K562 (cell line): ENCODE results near the gene TMEM41B. TPM values are rescaled to one million over a fixed set of nuclear protein-coding genes. Genes with fewer than 3 reads are reported as not detected.

Experiments
- ATAC-seq: fragments of 200-7000 bp; cut with Tn5 transposase; 3 replicates; pipeline ENCODE4 v1.9.1; 2020; ENCODE audit warnings: moderate library complexity
- BruUV-seq: library from RNA; stranded (reverse); fragments of 400-500 nt; replicated peaks from 2 replicates; lab custom pipeline; 2021; lab: Mats Ljungman, UMichigan
- CTCF ChIA-PET: fragments of 300-600 bp; formaldehyde crosslinking; extraction: SDS; loops from one replicate; lab custom pipeline; 2021; ENCODE audit warnings: low intra/inter-chr PET ratio; lab: Yijun Ruan, JAX
- POLR2A ChIA-PET: fragments of 300-600, 350-650 bp; sonication (Branson Sonifier 250); formaldehyde crosslinking; extraction: SDS; loops from one replicate; lab custom pipeline; 2021; ENCODE audit warnings: antibody characterized with exemption, inconsistent platforms; lab: Yijun Ruan, JAX
- DNase-seq, 4 experiments: peaks; one replicate each; pipeline versions ENCODE4 v3.0.0 to v3.0.0-alpha.2; 2011 to 2018; ENCODE audit warnings: low spot score in 3 of 4, mixed read lengths in 3 of 4; ENCODE audit errors: extremely low read depth in 1 of 4
- FAIRE-seq: peaks from 2 replicates; lab custom pipeline; 2011; peaks lifted over from hg19 to GRCh38; lab: Jason Lieb, UNC
- H2AFZ ChIP-seq: 2 replicates; pipeline ENCODE4 v1.6.0; 2011; ENCODE audit warnings: low read depth, low read length, control low read depth, inconsistent platforms
- H3K27ac ChIP-seq: fragments of 200-600 bp; 3 replicates; pipeline ENCODE4 v1.8.0; 2011; ENCODE audit warnings: low read depth, mild to moderate bottlenecking, control low read depth, inconsistent platforms, low read length, moderate library complexity, mixed read lengths; ENCODE audit errors: extremely low read depth
- H3K27me3 ChIP-seq, 2 experiments: fragments of 300-600 bp in 1 of 2; 2 replicates in 1 of 2; 3 replicates in 1 of 2; pipeline versions ENCODE4 v1.6.0 to v1.8.0; 2011; ENCODE audit warnings: inconsistent platforms in 2 of 2, low read length in 2 of 2, mild to moderate bottlenecking in 1 of 2, mixed read lengths in 1 of 2, moderate library complexity in 1 of 2; ENCODE audit not compliant: control insufficient read depth in 2 of 2, insufficient read depth in 2 of 2
- H3K36me3 ChIP-seq: fragments of 300-600 bp; 3 replicates; pipeline ENCODE4 v1.8.0; 2011; ENCODE audit warnings: mild to moderate bottlenecking, low read length, inconsistent platforms; ENCODE audit not compliant: control insufficient read depth, insufficient read depth
- H3K4me1 ChIP-seq, 2 experiments: fragments of 200-600 bp in 1 of 2; replicated peaks in 1 of 2; 2 replicates in 1 of 2; 3 replicates in 1 of 2; pipeline versions ENCODE4 v1.5.1 to v1.8.0; 2011; ENCODE audit warnings: inconsistent platforms in 2 of 2, low read length in 2 of 2, mild to moderate bottlenecking in 1 of 2, mixed read lengths in 1 of 2, moderate library complexity in 1 of 2; ENCODE audit not compliant: control insufficient read depth in 2 of 2, insufficient read depth in 2 of 2
- H3K4me2 ChIP-seq: 2 replicates; pipeline ENCODE4 v1.6.1; 2011; ENCODE audit warnings: low read length, control low read depth, inconsistent platforms, mixed read lengths; ENCODE audit not compliant: insufficient read depth
- H3K4me3 ChIP-seq: fragments of 200-600 bp; sonication (generic), shearing (Covaris generic); 2 replicates; pipeline ENCODE4 v1.5.1; 2016; ENCODE audit warnings: control low read depth, inconsistent platforms
- H3K79me2 ChIP-seq: fragments of 200-600 bp; 3 replicates; pipeline ENCODE4 v1.8.0; 2011; ENCODE audit warnings: low read length, inconsistent platforms; ENCODE audit not compliant: control insufficient read depth, insufficient read depth
- H3K9ac ChIP-seq, 2 experiments: 2 replicates each; pipeline versions ENCODE4 v1.6.0 to v1.6.1; 2011; ENCODE audit warnings: low read depth in 2 of 2, low read length in 2 of 2, control low read depth in 1 of 2, inconsistent platforms in 1 of 2, mild to moderate bottlenecking in 1 of 2, mixed read lengths in 1 of 2; ENCODE audit not compliant: insufficient read depth in 1 of 2
- H3K9me1 ChIP-seq: one replicate; pipeline ENCODE4 v1.6.0; 2011; ENCODE audit warnings: inconsistent platforms, mild to moderate bottlenecking, low read length, moderate library complexity; ENCODE audit not compliant: control insufficient read depth, insufficient read depth
- H3K9me3 ChIP-seq: replicated peaks from 2 replicates; pipeline ENCODE4 v1.5.1; 2011; ENCODE audit warnings: low read depth, low read length, inconsistent platforms; ENCODE audit not compliant: control insufficient read depth, insufficient read depth
- H4K20me1 ChIP-seq: replicated peaks from 2 replicates; pipeline ENCODE4 v1.6.1; 2011; ENCODE audit warnings: low read length, inconsistent platforms, mixed read lengths; ENCODE audit not compliant: control insufficient read depth, insufficient read depth
- HDAC1 ChIP-seq, 2 experiments: fragments of 450-650 bp; IDR thresholded peaks; 2 replicates each; pipeline ENCODE4 v1.6.1; 2016 to 2017; ENCODE audit warnings: inconsistent platforms in 1 of 2, mild to moderate bottlenecking in 1 of 2, moderate library complexity in 1 of 2
- IFI16 ChIP-seq: fragments of 250-450 bp; sonication (Bioruptor Pico); IDR thresholded peaks from 2 replicates; pipeline ENCODE4 v2.1.2; 2022; ENCODE audit warnings: mild to moderate bottlenecking, inconsistent platforms
- MYBL2 ChIP-seq, 2 experiments: fragments of 450-650 bp in 1 of 2; sonication (generic) in 1 of 2; formaldehyde crosslinking in 1 of 2; IDR thresholded peaks; 2 replicates each; pipeline versions ENCODE4 v1.6.1 to v1.8.1; 2017 to 2022; ENCODE audit warnings: borderline replicate concordance in 1 of 2, inconsistent platforms in 1 of 2, low read depth in 1 of 2, mild to moderate bottlenecking in 1 of 2, missing genetic modification reagents in 1 of 2, moderate library complexity in 1 of 2
- SMARCC2 ChIP-seq: fragments of 450-650 bp; IDR thresholded peaks from 2 replicates; pipeline ENCODE4 v1.6.1; 2017; ENCODE audit warnings: antibody characterized with exemption, moderate library complexity, mild to moderate bottlenecking, low read depth
- ZNF324 ChIP-seq: fragments of 250-450 bp; sonication (Bioruptor Pico); IDR thresholded peaks from 2 replicates; pipeline ENCODE4 v1.4.0; 2020; ENCODE audit warnings: mild to moderate bottlenecking
- ZNF655 ChIP-seq: fragments of 250-450 bp; sonication (Bioruptor Pico); IDR thresholded peaks from 2 replicates; pipeline ENCODE4 v1.5.0; 2021
- ZNF668 ChIP-seq: fragments of 250-450 bp; sonication (Bioruptor Pico); IDR thresholded peaks from 2 replicates; pipeline ENCODE4 v1.8.0; 2022; ENCODE audit warnings: mild to moderate bottlenecking, inconsistent platforms
- ZNF740 ChIP-seq, 3 experiments: fragments of 200-800 bp in 1 of 3; sonication (Bioruptor generic) in 1 of 3; sonication (generic) in 1 of 3; formaldehyde crosslinking in 1 of 3; IDR thresholded peaks; 2 replicates each; pipeline versions ENCODE4 v1.6.1 to v1.8.0; 2016 to 2022; ENCODE audit warnings: mild to moderate bottlenecking in 2 of 3, missing compliant biosample characterization in 2 of 3, missing genetic modification characterization in 2 of 3, missing genetic modification reagents in 1 of 3
- WGBS: fragments of 100-300 bp; shearing (Covaris generic); methylation state at CpG from one replicate; pipeline ENCODE4 v1.1.6; 2016; ENCODE audit warnings: low coverage, mixed read lengths; ENCODE audit not compliant: insufficient coverage; ENCODE audit errors: missing lambda C conversion rate; 5-methylcytosine and 5-hydroxymethylcytosine counted together
- in situ Hi-C: fragments of 300-500 bp; cut with MboI; formaldehyde crosslinking; loops from 4 replicates; pipeline ENCODE4 v1.15.0; 2018; ENCODE audit warnings: inconsistent platforms, mixed read lengths
- intact Hi-C: fragments of 100-400 bp; cut with micrococcal nuclease; formaldehyde crosslinking; loops from 2 replicates; pipeline ENCODE4 v1.14.2; 2022
- polyA plus RNA-seq, 8 experiments: library from polyadenylated mRNA; depleted of rRNA in 4 of 8; stranded (reverse) in 5 of 8; unstranded in 3 of 8; fragments of >200 nt; fragmentation: Nextera tagmentation in 2 of 8; fragmentation: Illumina TruSeq in 1 of 8; extraction: Ambion mirVana in 2 of 8; extraction: Trizol in 1 of 8; gene quantifications; 2 replicates each; pipeline versions ENCODE4 v1.2.1 to v1.2.3, GENCODE V29; 2011 to 2014; ENCODE audit warnings: inconsistent platforms in 1 of 8, missing spikeins in 1 of 8
- total RNA-seq, 7 experiments: library from RNA; depleted of rRNA in 6 of 7; stranded (reverse); fragments of >200 nt in 6 of 7; fragmentation: Illumina TruSeq in 2 of 7; extraction: Trizol in 2 of 7; gene quantifications; 2 replicates each; pipeline versions ENCODE4 v1.2.1 to v1.2.3, GENCODE V29; 2011 to 2021; ENCODE audit warnings: low replicate concordance in 1 of 7
- TF ChIP-seq, protein P1 (sequence below): fragments of 250-450 bp; sonication (Bioruptor Pico); IDR thresholded peaks from 2 replicates; pipeline ENCODE4 v1.8.0; 2022; ENCODE audit warnings: moderate library complexity, mild to moderate bottlenecking, inconsistent platforms
- TF ChIP-seq, protein P2 (sequence below): sonication (generic); formaldehyde crosslinking; IDR thresholded peaks from 2 replicates; pipeline ENCODE4 v1.8.0; 2022; ENCODE audit warnings: missing genetic modification reagents, mild to moderate bottlenecking, moderate library complexity, borderline replicate concordance

Gene TMEM41B
- total and polyA plus RNA-seq, 9 of the 15 experiments (the other 6 are each of a cell fraction or from before 2014, with no cell fraction given): 17.1 to 89.6 (median 48.7) TPM

DNA sequence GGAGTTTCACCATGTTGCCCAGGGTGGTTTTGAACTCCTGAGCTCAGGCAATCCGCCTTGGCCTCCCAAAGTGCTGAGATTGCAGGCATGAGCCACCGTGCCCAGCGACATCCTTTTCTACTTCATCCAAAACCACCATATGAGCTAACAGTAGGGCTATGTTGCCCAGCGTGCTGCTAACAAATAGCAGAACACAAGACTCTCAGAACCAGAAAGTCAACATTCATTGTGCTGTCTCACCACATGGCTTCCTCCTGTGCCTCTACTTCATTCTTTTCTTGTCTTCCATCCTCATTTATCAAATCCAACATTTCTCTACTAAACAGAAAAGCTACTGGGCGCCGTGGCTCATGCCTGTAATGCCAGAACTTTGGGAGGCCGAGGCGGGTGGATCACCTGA, 37.2 kb downstream of the TMEM41B start:
- Histone ChIP-seq H3K9ac (no peak overlapping the region), H4K20me1 (no peaks in the 10 kb centered on the region), H3K4me2 (no peak overlapping the region), H3K27ac (no peak overlapping the region), H3K9me1 (no peaks in the 10 kb centered on the region), H2AFZ (no peak overlapping the region), H3K79me2 (no peaks in the 10 kb centered on the region), H3K9me3 (no peaks in the 10 kb centered on the region), H3K4me3 (no peak overlapping the region), H3K27me3 (no peaks in the 10 kb centered on the region)
- intact Hi-C loops: loop anchor here (10.0 kb wide), 1 partner anchor 228 kb away; no protein-coding TSS in a partner anchor
- no TSS peak for BruUV-seq
- CTCF ChIA-PET: no interaction called here
- WGBS: 92% methylated on average over 8 of the region's 8 CpGs
- no peak for FAIRE-seq
- TF ChIP-seq MYBL2 (IDR thresholded peaks at IDR 0.05; ENCODE audit: low read depth): no peak
- TF ChIP-seq MYBL2 (CRISPR knock-in tag; IDR thresholded peaks at IDR 0.05; ENCODE audit: borderline replicate concordance): no peak
- TF ChIP-seq, all 486 proteins: peak for 0
- DNase-seq: no peak
- ATAC-seq: no peak
- Histone ChIP-seq H3K36me3 (peaks cover 17% of the 10 kb centered on the region; the same call in 1 of the 3 replicates), H3K4me1 (no peaks in the 10 kb centered on the region; a peak in 1 of 5 replicates)
- in situ Hi-C loops: no loop called here
- POLR2A ChIA-PET: interaction anchor here (0.6 to 2.3 kb wide), 10 partner anchors 9 to 112 kb away, joined by 3 to 17 read pairs (median 4); no protein-coding TSS in a partner anchor

DNA sequence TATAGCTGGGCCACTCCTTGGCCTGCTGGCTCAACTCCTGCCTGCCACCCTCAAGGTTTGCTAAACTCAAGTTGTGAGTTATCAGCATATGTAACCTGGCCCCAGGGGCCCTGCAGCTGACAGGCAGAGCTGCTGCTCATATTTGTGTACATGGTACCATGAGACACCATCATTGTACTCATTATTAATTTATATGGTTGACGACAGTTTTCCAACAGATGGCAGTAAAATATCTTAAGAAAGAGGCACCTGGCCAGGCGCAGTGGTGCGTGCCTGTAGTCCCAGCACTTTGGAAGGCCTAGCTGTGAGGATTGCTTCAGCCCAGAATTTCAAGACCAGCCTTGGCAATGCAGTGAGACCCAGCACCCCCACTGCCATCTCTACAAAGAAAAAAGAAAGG, 37.8 kb downstream of the TMEM41B start:
- no peaks in the 10 kb centered on the region for H4K20me1 ChIP-seq
- H3K9ac ChIP-seq: no peak overlapping the region
- DNase-seq: peak in 1 of 4 experiments; percentile 28
- H3K79me2 ChIP-seq: no peaks in the 10 kb centered on the region
- WGBS: 64% methylated on average over 3 of the region's 3 CpGs
- no peak overlapping the region for H3K4me3 ChIP-seq
- CTCF ChIA-PET: no interaction called here
- intact Hi-C loops: loop anchor here (10.0 kb wide), 1 partner anchor 228 kb away; no protein-coding TSS in a partner anchor
- no TSS peak for BruUV-seq
- no peaks in the 10 kb centered on the region for H3K27me3 ChIP-seq
- POLR2A ChIA-PET: interaction anchor here (1.8 to 2.3 kb wide), 3 partner anchors 10 to 113 kb away, joined by 4 to 17 read pairs (median 8); no protein-coding TSS in a partner anchor
- no peaks in the 10 kb centered on the region for H3K9me1 ChIP-seq
- no peak overlapping the region for H3K27ac ChIP-seq
- H2AFZ ChIP-seq: no peak overlapping the region
- ATAC-seq: peak; percentile 59
- no peak overlapping the region for H3K4me2 ChIP-seq
- H3K4me1 ChIP-seq: no peaks in the 10 kb centered on the region; a peak in 1 of 5 replicates
- H3K9me3 ChIP-seq: no peaks in the 10 kb centered on the region
- no peak for FAIRE-seq
- in situ Hi-C loops: no loop called here
- peaks cover 13% of the 10 kb centered on the region; the same call in 1 of the 3 replicates for H3K36me3 ChIP-seq
- TF ChIP-seq IFI16 (CRISPR knock-in tag) (no peak), ZNF740 (CRISPR knock-in tag; IDR thresholded peaks at IDR 0.05) (no peak), ZNF740 (tag; IDR thresholded peaks at IDR 0.05) (no peak), SMARCC2 (no peak), HDAC1 (IDR thresholded peaks at IDR 0.05) (no peak), ZNF655 (no peak), ZNF324 (CRISPR knock-in tag) (no peak), ZNF668 (no peak)
- TF ChIP-seq, protein P1, sequence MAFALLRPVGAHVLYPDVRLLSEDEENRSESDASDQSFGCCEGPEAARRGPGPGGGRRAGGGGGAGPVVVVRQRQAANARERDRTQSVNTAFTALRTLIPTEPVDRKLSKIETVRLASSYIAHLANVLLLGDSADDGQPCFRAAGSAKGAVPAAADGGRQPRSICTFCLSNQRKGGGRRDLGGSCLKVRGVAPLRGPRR: no peak
- TF ChIP-seq, protein P2, sequence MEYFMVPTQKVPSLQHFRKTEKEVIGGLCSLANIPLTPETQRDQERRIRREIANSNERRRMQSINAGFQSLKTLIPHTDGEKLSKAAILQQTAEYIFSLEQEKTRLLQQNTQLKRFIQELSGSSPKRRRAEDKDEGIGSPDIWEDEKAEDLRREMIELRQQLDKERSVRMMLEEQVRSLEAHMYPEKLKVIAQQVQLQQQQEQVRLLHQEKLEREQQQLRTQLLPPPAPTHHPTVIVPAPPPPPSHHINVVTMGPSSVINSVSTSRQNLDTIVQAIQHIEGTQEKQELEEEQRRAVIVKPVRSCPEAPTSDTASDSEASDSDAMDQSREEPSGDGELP (CRISPR knock-in tag): 0 out of 2 replicates have a peak, but pooled peaks have one; percentile 23
